Pulmonary artery endothelial cell (primary cell): ENCODE measurements around the gene TTLL6. TPM values are rescaled to one million over a fixed set of nuclear protein-coding genes. Genes with fewer than 3 reads are reported as not detected.
"Not testable (repeated sequence)": the region's sequence is repeated elsewhere in the genome, so short reads cannot be mapped to it uniquely, and the experiment has no call there.

ENCODE experiments used
- DNase-seq: peaks from one replicate; pipeline ENCODE4 v3.0.0-alpha.2; 2011; ENCODE audit warnings: low read depth, low spot score
- total RNA-seq: library from RNA; depleted of rRNA; stranded (reverse); fragments of >200 nt; gene quantifications from 2 replicates; pipeline ENCODE4 v1.2.3, GENCODE V29; 2014

TTLL6 gene
- total RNA-seq, 1 donor from 2014 or later = not detected

GRCh38 chr17:48816438-48816773 is 623 bp downstream of the TTLL6 start:
- no peak for DNase-seq

DNA sequence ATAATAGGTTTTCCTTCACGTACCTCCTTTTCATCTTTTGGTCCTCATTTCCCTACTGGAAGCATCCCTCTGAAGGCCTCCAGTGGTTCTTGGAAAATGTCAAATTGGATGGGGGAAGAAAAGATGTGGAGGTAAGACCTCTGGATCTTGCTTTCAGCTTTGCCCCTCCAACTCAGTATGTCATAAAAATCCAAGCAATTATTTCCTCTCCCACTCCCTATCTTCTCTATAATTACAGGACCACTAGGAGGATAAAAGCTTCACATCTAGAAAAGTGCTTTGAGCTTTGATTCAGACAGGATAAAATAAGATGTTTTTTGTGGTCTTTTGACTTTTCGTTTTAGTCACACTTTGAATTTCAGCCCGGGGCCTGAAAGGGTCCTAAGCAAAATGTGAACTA is 1.7 kb downstream of the TTLL6 start:
- DNase-seq = no peak

- no peak for DNase-seq
Measured at GRCh38 chr17:48814504-48814903, 2.5 kb downstream of the TTLL6 start.

DNA sequence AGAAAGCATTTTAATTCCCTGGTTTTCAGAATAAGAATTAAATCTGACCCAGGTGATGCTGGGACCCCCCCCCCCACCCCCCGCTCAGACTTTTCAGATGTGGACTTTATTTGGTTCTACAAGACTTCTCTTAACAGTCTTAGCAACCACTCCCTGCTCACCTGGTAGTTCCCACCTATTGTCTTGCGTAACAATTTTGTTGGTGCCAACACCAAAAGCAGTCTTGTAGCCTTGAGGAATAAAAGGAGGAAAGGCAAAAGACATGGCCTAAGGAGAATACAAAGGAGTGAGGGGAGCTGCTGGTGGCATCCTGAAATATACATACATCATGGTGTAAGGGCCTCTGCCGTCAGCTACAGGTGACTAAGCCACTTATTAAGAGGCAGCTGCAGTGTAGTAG is 5.0 kb downstream of the TTLL6 start:
- no peak for DNase-seq

GRCh38 chr17:48809182-48809581 is 7.8 kb downstream of the TTLL6 start:
- DNase-seq = no peak

- no peak for DNase-seq
Measured at GRCh38 chr17:48804936-48805411, 12.1 kb downstream of the TTLL6 start.

- DNase-seq = no peak
Measured at GRCh38 chr17:48800626-48801217, 16.3 kb downstream of the TTLL6 start.

DNA sequence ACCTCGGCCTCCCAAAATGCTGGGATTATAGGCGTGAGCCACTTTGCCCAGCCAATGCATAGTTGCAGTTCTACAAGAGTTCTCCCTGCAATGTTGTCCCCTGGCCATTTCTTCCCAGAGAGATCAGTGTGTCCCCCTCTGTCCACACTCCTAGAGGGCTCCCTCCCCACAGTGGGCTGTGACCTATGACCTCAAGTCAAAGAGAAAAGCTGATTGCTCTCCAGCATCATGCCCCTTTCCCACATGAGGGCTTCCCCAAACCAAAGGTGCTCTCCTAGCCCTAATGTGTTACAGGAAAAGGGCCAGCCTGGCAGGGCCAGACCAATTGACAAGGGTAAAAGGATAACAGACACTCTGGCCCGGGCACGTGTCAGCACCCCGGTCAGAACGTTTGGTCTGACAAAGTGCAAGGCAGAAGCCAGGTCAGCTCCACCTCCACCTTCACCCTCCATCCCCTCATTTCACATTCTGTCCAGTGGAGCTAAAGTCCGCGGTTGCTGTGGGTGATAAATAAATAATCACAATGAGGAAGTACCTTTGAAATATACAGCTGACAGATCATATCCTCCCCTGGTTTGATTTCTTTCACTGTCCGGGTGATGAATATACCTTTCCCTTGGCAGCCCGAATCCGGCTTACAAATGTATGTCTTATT is 17.8 kb downstream of the TTLL6 start:
- no peak for DNase-seq

DNA sequence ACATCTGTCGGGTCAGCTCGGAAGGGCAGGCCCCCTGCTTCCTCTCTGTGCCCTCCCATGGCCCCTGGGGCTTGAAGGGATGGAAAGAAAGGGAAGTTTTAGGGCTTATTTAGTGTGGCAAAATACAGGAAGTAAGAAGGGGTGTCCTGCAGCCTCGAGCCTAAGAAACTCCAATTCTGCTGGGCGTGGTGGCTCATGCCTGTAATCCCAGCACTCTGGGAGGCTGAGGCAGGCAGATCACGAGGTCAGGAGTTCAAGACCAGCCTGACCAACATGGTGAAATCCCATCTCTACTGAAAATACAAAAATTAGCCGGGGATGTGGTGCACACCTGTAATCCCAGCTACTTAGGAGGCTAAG is 20.9 kb downstream of the TTLL6 start:
- DNase-seq = not testable (repeated sequence)

DNA sequence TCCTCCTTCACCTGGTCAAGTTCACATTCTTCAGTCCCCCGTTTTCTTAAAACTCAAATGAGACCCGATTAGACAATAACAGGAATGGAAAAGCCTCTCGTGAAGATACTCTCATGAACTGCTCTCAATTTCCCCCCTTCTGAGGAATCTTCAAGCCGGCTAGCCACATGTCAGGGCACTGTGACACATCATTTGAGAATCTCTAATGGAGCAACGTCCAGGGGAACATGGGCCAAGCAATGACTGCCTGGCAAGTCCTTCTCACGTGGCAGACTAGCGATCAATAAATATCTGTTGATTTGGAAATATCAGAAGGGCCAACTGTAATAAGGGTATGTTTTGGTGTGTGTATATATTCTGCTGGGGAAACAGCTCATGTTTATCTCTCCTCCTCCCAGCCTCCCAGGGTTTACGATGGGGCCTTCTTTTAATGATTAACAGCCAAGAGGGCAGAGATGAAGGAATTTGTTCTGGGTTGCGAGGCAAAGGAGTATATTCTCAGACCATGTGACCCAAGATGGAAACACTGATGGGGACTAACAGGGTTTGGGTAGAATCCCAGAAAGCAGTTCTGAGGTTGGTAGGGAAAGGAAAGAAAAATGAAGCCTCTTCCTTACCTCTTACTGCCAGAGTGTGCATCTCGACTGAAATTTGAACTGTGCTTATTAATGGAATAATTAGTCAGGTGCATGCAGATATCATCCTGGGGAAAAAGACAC is 21.4 kb downstream of the TTLL6 start:
- no peak for DNase-seq

DNA sequence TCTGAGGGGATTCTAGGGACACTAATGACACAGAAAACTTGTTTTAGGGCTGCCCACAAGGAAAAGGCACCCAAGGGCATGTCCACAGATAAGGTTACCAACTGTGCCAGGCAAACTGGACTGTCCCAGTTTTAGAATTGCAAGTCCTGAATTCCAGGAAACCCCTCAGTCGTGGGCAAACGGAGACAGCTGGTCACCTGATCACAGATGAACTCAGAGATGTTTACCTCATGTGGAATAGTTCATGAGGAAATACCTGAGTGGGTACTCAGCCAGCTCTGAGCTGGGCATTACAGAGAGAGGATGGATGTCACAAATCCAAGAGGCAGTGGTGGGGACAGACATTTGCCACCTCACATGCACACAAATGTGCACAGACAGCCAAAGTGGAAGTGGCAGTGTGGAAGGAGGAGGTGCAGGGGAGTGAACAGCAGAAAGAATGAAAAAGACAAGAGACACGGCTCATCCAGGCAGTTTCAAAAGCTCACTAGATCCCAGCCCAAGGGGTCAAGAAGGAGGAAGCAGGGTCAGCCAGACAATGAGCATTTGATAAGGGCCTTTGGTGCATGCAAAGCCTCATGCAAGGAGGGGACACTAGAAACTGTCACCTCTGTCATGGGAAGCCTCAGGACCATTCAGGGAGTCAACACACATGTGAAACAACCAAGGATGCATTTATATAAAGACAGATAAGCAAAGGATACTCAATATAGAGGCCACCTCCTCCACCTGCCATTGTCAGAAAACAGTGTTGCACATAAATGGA is 24.8 kb downstream of the TTLL6 start:
- no peak for DNase-seq

- peak; percentile 40 for DNase-seq
Measured at GRCh38 chr17:48791128-48792032, 25.6 kb downstream of the TTLL6 start.

DNA sequence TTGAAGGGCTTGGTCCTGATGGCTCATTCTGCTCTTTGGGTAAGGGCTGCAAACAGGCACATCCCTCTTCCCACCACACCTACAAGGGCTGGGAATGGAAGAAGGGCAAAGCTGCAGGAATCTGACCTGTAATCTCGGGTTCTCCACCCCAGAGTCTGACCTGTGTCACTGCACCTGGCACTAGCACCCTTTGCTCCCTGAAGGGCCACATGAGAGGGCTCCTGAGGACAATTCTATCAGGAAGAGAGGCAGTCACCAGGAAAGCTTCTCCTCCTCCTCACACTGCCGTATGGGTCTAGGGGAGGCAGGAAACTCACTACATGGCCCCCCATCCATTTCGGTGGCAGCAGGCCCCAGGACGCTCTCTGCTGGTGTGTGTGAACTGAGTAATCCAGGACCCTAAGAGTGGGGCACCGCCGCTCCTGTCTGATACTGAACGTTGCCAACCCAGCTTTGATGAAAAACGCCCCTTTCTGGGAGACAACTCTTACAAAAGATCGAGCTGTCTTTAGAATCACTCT is 26.4 kb downstream of the TTLL6 start:
- DNase-seq = no peak

- no peak for DNase-seq
Measured at GRCh38 chr17:48787828-48788227, 29.2 kb downstream of the TTLL6 start.

DNA sequence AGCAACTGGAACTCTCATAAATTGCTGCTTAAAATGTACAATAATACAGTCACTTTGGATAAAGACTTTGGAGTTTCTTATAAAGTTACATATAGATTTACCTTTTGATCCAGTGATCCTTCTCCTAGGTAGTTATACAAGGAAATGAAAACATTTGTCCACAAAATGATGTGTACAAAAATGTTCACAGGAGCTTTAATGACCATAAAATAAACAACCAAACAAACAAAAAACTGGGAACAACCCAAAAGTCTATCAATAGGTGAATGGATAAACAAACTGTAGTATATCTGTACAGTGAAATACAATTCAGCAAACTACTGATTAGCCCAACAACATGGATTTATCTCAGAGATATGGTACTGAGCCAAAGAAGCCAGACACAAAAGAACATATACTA is 37.6 kb downstream of the TTLL6 start:
- no peak for DNase-seq

- no peak for DNase-seq
Measured at GRCh38 chr17:48776602-48777001, 40.4 kb downstream of the TTLL6 start.

DNA sequence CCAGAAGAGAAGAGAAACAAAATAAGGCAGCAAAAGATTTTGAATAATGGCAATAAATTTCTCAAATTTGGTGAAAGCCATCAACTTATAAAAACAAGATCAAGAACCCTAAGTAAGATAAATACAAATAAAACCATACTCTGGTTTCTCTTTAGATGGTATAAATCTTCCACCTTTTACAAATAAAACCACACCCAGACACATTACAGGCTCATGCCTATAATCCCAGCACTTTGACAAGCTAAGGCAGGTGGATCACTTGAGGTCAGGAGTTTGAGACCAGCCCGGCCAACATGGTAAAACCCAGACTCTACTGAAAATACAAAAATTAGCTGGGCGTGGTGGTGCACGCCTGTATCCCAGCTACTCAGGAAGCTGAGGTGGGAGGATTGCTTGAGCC is 43.8 kb downstream of the TTLL6 start:
- DNase-seq = no peak

DNA sequence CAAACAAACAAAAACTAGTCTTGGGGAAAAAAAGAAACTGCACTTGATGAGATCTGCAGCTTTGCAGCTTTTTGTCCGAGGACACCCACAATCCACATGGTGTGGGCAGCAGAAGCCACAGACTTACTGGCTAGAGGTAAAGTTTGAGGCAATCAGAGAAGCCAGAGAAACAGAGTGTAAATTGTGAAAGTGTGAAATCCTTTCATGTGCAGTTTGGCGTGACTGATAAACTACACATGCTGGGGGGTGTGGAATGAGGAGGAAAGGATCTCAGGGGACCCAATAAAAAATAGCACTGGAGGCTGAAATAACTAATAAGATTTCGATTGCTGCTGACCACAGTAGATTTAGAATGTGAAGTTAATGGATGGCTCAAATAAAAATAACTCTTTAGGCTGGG is 46.1 kb downstream of the TTLL6 start:
- DNase-seq = no peak

DNA sequence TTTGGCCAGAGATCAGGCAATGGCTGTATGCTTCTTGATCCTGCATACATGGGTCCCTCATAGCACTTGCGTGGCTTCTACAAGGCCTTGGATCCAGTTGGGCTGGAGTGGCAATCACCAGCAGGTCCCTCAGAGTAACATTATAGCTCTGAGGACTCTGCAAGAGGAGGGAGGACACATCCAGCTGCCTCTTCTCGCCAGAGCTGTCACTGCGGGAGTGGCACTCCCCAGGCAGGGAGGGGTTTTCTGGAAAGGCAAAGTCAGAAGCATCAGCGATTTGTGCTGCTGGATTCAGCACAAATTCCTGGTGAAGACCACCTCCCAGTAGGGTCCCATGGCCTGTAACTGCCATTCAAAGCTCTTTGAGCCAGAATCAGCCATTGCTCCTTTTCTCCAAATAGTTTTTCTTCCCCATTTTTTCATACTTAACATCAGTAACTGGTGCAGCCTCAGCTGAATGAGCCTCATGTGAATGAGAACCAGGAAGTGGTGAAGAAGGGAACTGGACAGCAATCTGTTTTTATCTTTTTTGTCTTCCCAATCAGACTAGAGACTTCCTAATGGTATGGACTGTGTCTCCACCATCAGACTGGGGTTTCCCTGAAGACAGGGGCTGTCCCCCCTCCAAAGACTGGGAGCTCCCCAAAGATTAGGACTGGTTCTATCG is 47.9 kb downstream of the TTLL6 start:
- no peak for DNase-seq

DNA sequence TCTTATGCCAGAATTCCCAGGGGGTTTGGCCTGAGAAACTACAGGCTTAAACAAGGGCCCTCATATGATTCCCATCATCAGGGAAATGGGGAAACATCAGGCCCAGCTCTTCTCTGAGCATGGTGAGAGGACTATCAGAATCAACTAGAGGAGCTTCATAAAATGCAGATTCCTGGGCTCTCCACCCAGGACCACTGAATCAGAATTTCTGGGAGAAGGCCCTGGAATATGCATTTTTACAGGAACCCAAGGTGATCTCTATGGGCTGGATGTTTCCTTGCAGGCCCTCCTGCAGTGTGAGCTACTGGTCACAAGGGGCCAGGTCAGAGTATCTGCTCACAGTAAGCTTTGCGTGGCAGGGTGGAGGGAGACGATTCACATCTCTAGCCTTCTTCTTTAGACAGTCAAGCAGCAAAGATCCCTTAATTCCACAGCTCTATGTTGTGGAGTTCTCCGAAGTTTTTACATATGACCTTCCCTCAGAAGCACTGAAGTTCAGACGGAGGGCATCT is 49.7 kb downstream of the TTLL6 start:
- no peak for DNase-seq
